Inflammatory macrophage treated with lipopolysaccharide for 4 hours (primary cell): ENCODE data around the gene SHISA9.

ENCODE experiments used
- DNase-seq: peaks from one replicate; pipeline ENCODE4 v3.0.0-alpha.2; 2020

SHISA9 gene

DNA sequence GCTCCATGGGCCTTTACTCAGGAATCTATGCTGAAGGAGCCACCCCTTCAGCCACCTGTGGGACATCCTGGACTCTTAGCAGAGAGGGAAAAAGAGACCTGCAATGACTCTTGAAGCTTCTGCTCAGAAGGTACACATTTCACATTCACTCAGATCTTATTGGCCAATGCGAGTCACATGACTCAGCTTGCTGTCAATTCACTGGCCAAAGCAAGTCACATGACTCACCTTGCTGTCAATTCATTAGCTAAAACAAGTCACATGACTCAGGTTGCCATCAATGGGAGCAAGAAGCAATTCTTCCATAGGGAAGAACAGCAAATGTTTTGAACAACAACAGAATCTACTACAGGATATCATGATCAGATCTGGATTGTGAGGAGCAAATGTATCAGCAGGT is 233.4 kb downstream of the SHISA9 start:
- DNase-seq: no peak

- DNase-seq: no peak
Observed at GRCh38 chr16:13136901-13137300, 235.5 kb downstream of the SHISA9 start.

DNA sequence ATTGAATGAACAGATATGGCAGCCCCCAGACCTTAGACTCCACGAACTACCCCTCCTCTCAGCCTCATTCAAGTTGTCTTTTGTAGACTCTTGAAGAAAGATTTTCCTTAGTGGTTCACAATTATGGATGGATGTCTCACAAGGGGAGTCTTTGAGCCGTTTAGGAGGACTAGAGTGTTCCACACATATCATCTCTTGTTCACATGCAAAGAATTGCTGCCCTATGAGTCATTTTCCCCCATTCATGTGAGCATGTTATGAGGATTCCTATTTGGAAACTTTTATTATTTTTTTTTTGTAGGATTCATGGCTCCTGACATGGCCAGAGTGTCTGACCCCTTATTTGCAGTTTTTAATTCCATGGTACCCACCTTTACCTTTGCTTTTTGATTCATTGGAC is 237.1 kb downstream of the SHISA9 start:
- no peak for DNase-seq

- DNase-seq: no peak
Observed at GRCh38 chr16:13139661-13140241, 238.4 kb downstream of the SHISA9 start.

- DNase-seq: no peak
Observed at GRCh38 chr16:13143551-13143950, 242.2 kb downstream of the SHISA9 start.

- DNase-seq: no peak
Observed at GRCh38 chr16:13146829-13147228, 245.4 kb downstream of the SHISA9 start.

- DNase-seq: no peak
Observed at GRCh38 chr16:13148294-13148693, 246.9 kb downstream of the SHISA9 start.

- DNase-seq: no peak
Observed at GRCh38 chr16:13148836-13149235, 247.4 kb downstream of the SHISA9 start.

DNA sequence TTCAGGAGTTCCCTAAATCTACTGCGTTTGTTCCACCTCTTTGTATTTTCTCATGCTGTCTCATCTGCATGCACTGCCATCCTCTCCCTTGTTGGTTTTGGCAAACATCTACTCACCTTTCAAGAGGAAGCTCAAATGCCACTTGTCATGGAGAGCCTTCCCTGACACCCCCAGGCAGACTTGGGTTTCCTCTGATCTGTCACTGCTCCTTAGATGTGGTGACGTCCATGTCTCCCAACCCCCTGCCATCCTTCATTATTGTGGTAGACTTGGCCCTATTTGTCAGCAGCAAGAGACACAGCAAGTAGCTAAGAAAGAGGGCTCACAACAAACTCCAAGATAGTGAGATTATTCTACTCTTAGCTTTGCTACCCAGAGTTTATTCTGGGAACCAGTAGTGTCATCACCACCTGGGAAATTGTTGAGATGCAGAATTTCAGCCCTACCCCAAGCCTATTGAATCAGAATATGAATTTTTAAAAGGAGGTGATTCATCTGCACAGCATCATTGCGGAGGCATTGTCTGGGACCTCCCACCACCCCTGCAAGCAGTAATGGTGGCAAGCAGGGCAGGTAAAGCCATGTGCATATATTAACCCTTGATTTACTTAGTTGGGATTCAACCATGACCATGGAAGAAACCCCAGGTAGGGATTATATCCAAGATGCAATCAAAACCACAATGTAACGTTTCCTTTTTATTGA is 248.9 kb downstream of the SHISA9 start:
- no peak for DNase-seq

- DNase-seq: no peak
Observed at GRCh38 chr16:13153696-13154095, 252.3 kb downstream of the SHISA9 start.

GRCh38 chr16:13154799-13155198 is 253.4 kb downstream of the SHISA9 start:
- no peak for DNase-seq

GRCh38 chr16:13155377-13155776 is 254.0 kb downstream of the SHISA9 start:
- no peak for DNase-seq

GRCh38 chr16:13155780-13156179 is 254.4 kb downstream of the SHISA9 start:
- no peak for DNase-seq

DNA sequence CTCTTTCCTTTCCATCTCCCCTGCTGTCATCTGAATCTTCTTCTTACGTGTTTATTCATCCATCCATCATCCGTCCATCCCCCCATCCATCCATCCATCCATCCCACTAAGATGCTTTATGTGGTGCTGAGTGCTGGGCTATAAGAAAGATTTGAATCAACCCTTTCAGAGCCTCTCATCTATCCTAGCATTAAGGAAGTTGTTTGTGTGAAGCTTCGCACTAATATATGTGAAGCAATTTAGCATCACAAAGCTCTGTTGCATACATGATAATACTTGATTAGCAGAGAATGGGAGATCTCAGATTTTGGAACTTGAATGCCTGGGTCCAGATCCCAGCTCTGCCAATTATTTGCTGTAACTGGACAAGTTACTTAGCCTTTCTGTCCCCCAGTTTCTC is 255.7 kb downstream of the SHISA9 start:
- DNase-seq: no peak

DNA sequence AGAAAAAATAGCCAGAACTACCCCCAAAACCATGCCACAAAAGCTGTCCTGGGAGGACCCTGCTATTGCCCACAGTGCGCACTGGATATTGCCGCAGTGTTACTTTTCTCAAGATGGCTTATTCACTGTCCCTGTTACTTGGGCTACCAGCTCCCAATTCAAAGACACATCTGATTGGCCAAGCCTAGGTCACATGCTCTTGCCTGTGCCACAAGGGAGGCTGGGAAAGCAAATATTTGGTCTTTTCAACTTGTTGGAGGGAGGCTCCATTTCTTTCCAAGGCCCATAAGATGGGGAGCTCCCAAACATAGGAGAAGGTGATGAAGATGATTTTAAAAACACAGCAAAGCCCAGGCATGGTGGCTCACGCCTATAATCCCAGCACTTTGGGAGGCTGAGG is 257.0 kb downstream of the SHISA9 start:
- no peak for DNase-seq

DNA sequence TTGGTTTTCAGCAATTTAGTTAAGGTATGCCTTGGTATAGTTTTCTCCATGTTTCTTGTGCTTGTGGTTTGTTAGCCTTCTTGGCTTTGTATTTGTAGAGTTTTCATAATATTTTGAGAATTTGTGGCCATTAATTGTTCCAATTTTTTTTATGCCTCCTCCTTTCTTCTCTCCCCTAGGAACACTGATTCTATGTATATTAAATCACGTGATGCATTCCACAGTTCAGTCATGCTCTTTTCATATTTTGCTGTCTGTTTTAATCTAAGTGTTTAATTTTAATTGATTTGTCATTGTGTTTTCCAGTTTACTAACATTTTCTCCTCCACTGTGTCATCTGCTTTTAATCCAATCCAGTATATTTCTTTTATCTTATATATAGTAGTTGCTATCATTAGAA is 263.6 kb downstream of the SHISA9 start:
- no peak for DNase-seq

DNA sequence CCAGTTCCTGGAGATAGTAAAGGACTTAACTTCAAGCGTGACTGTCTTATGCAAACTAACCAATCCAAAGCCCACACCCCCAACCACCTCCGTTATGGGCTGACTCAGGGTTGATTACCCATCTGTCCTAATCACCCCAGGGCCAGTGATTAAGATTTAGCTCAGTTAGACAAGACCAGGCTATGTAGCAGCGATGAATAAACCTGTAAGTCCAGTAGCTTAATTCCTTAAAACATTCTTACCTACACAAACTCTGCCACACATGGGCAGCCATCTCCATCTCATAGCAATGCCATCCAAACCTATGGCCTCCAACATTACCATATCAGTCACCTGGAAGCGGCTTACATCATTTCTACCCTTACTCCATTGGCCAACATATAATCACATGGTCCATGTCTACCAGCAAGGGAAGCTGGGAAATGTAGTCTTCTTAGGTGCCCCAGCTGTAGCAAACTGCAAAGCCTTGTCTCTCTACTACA is 266.7 kb downstream of the SHISA9 start:
- DNase-seq: no peak

GRCh38 chr16:13171313-13171712 is 269.9 kb downstream of the SHISA9 start:
- no peak for DNase-seq

GRCh38 chr16:13176711-13177110 is 275.3 kb downstream of the SHISA9 start:
- no peak for DNase-seq

- DNase-seq: no peak
Observed at GRCh38 chr16:13178318-13178717, 276.9 kb downstream of the SHISA9 start.

- DNase-seq: no peak
Observed at GRCh38 chr16:13181432-13181831, 280.0 kb downstream of the SHISA9 start.

GRCh38 chr16:13186813-13187212 is 285.4 kb downstream of the SHISA9 start:
- DNase-seq: no peak

- DNase-seq: no peak
Observed at GRCh38 chr16:13189250-13189649, 287.9 kb downstream of the SHISA9 start.

DNA sequence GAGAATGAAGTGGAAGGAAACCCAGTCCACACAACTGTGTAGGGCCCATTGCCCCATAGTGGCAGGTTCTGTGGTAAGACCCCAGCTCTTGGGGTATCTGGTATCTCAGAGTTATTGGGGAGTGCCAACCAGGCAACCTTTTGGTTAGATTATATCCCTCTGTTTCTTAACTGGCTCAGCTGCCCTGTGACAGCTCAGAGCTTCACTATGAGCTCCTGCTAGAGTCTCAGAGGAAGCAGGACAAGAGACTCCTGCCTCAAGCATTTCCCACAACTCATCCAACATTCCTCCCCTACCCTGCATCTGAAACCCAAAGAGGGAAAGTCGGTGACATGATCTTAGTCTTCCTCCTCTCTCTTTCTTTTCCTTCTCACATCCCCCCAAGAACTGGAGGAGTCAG is 292.3 kb downstream of the SHISA9 start:
- DNase-seq: no peak

- no peak for DNase-seq
Observed at GRCh38 chr16:13194766-13195165, 293.4 kb downstream of the SHISA9 start.
